NT2/D1 (cell line): ENCODE data around the gene TRAK1.

Source experiments
- SUZ12 ChIP-seq: IDR thresholded peaks from 2 replicates; pipeline ENCODE4 v1.6.1; 2011; ENCODE audit not compliant: insufficient read length, insufficient read depth; ENCODE audit errors: extremely low read depth
- YY1 ChIP-seq: IDR thresholded peaks from 2 replicates; pipeline ENCODE4 v1.6.1; 2011; ENCODE audit not compliant: insufficient read length, insufficient read depth
- ZNF274 ChIP-seq: IDR thresholded peaks from 2 replicates; pipeline ENCODE4 v1.6.1; 2011; ENCODE audit warnings: mild to moderate bottlenecking, low read depth, low read length

DNA sequence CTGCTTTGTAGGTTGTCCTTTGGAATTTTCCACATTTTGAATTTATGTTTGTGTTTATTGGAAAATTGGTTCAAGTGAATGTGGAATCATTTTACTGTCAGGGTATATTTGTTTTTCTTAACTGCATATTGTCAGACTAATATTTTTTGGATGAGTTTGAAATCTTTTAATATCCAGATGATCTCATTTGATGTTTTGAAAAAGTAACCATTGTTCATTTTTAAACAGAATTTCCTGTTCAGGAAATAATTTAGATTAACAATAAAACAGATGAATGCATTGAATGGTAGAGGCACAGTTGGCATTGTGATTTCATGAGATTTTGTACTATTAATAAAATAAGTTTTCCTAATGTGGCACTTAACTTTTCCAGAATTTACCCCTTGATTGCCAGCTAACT is 15.5 kb downstream of the TRAK1 start:
- no peak for TF ChIP-seq SUZ12
- TF ChIP-seq ZNF274, result no peak
- TF ChIP-seq YY1, result no peak
